SU-DHL-6 (cell line): Measurements from ENCODE around the gene BLM.

Experiments used
- H2AFZ ChIP-seq: fragments of 200-600 bp; sonication (generic); 2 replicates; pipeline ENCODE4 v1.6.1; 2014; ENCODE audit warnings: low read depth, mild to moderate bottlenecking, moderate library complexity, mixed read lengths, antibody characterized with exemption, low read length; ENCODE audit not compliant: severe bottlenecking
- H3F3A ChIP-seq: fragments of 200-600 bp; shearing (Covaris generic); 2 replicates; pipeline ENCODE4 v1.6.0; 2016; ENCODE audit warnings: antibody characterized with exemption, mild to moderate bottlenecking; ENCODE audit not compliant: insufficient read depth
- H3K27ac ChIP-seq: fragments of 200-600 bp; sonication (generic); 2 replicates; pipeline ENCODE4 v1.5.1; 2016; ENCODE audit warnings: low read depth, mild to moderate bottlenecking, low read length, moderate library complexity, mixed read lengths
- H3K27me3 ChIP-seq: fragments of 200-600 bp; sonication (generic), shearing (Covaris generic); 2 replicates; pipeline ENCODE4 v1.6.0; 2014; ENCODE audit warnings: mild to moderate bottlenecking, low read length
- H3K36me3 ChIP-seq: fragments of 200-600 bp; sonication (generic); 2 replicates; pipeline ENCODE4 v1.6.1; 2014; ENCODE audit warnings: mild to moderate bottlenecking, low read length, mixed read lengths
- H3K4me2 ChIP-seq: fragments of 300-600, 200-600 bp; shearing (Covaris generic), sonication (generic); 2 replicates; pipeline ENCODE4 v1.6.0; 2014; ENCODE audit warnings: low read length, low read depth, mild to moderate bottlenecking; ENCODE audit not compliant: poor library complexity, severe bottlenecking
- H3K4me3 ChIP-seq: fragments of 200-600 bp; sonication (generic); 2 replicates; pipeline ENCODE4 v1.5.1; 2014; ENCODE audit warnings: antibody characterized with exemption, low read length, mild to moderate bottlenecking, mixed read lengths; ENCODE audit not compliant: insufficient read depth, poor library complexity, severe bottlenecking
- H3K79me2 ChIP-seq: fragments of 200-600 bp; sonication (generic); 2 replicates; pipeline ENCODE4 v1.6.1; 2014; ENCODE audit warnings: mild to moderate bottlenecking, low read length, moderate library complexity; ENCODE audit not compliant: insufficient read depth
- H3K9ac ChIP-seq: fragments of 200-600 bp; sonication (generic); 2 replicates; pipeline ENCODE4 v1.7.0; 2014; ENCODE audit warnings: mild to moderate bottlenecking, low read length
- H3K9me2 ChIP-seq: fragments of 200-600 bp; sonication (generic); replicated peaks from 2 replicates; pipeline ENCODE4 v1.6.1; 2014; ENCODE audit warnings: low read length; ENCODE audit not compliant: insufficient read depth
- H3K9me3 ChIP-seq: fragments of 200-600 bp; sonication (generic); 2 replicates; pipeline ENCODE4 v1.6.1; 2014; ENCODE audit warnings: low read length, mixed read lengths; ENCODE audit not compliant: insufficient read depth
- H4K20me1 ChIP-seq: fragments of 200-600 bp; sonication (generic); 2 replicates; pipeline ENCODE4 v1.6.1; 2014; ENCODE audit warnings: low read depth, mild to moderate bottlenecking, antibody characterized with exemption, low read length, moderate library complexity, mixed read lengths
- CTCF ChIP-seq: fragments of 200-600 bp; sonication (generic); IDR thresholded peaks from one replicate; pipeline ENCODE4 v1.5.1; 2017; ENCODE audit warnings: antibody characterized with exemption, mild to moderate bottlenecking, low read length, moderate library complexity; ENCODE audit not compliant: insufficient read depth, poor library complexity, severe bottlenecking
- EZH2phosphoT487 ChIP-seq: fragments of 200-600 bp; sonication (generic), shearing (Covaris generic); conservative IDR thresholded peaks from 2 replicates; pipeline ENCODE4 v1.6.1; 2018; ENCODE audit warnings: mild to moderate bottlenecking, antibody characterized with exemption, low read length, moderate library complexity, mixed read lengths

Gene BLM

GRCh38 chr15:90765531-90765930 is 48.4 kb downstream of the BLM start:
- Histone ChIP-seq H3K36me3 (peaks cover 24% of the 10 kb centered on the region), H3K79me2 (no peaks in the 10 kb centered on the region), H4K20me1 (no peaks in the 10 kb centered on the region), H3K4me2 (no peak overlapping the region), H3K27me3 (no peaks in the 10 kb centered on the region), H3K27ac (no peak overlapping the region), H3K9ac (no peak overlapping the region), H3F3A (no peaks in the 10 kb centered on the region), H3K4me3 (no peak overlapping the region), H3K9me2 (no peaks in the 10 kb centered on the region), H3K9me3 (no peaks in the 10 kb centered on the region), H2AFZ (no peak overlapping the region)
- TF ChIP-seq CTCF (no peak), EZH2phosphoT487 (no peak)

GRCh38 chr15:90765966-90766365 is 48.8 kb downstream of the BLM start:
- Histone ChIP-seq H3K4me2 (no peak overlapping the region), H3K9me2 (no peaks in the 10 kb centered on the region), H3K4me3 (no peak overlapping the region), H2AFZ (no peak overlapping the region), H3K27me3 (no peaks in the 10 kb centered on the region), H3K9ac (no peak overlapping the region), H3K79me2 (no peaks in the 10 kb centered on the region), H3K36me3 (peaks cover 20% of the 10 kb centered on the region), H3K27ac (no peak overlapping the region), H3K9me3 (no peaks in the 10 kb centered on the region), H4K20me1 (no peaks in the 10 kb centered on the region), H3F3A (no peaks in the 10 kb centered on the region)
- no peak for TF ChIP-seq EZH2phosphoT487
- no peak for TF ChIP-seq CTCF

- Histone ChIP-seq H3K4me3 (no peak overlapping the region), H4K20me1 (no peaks in the 10 kb centered on the region), H3K27ac (no peak overlapping the region), H3K4me2 (no peak overlapping the region), H2AFZ (no peak overlapping the region), H3K27me3 (no peaks in the 10 kb centered on the region), H3K9me3 (no peaks in the 10 kb centered on the region), H3F3A (0 out of 2 replicates have a peak, but pooled peaks cover 2% of the 10 kb centered on the region), H3K36me3 (peaks cover 19% of the 10 kb centered on the region), H3K9me2 (no peaks in the 10 kb centered on the region), H3K79me2 (no peaks in the 10 kb centered on the region), H3K9ac (no peak overlapping the region)
- no peak for TF ChIP-seq EZH2phosphoT487
- no peak for TF ChIP-seq CTCF
These were observed 52.2 kb downstream of the BLM start for GRCh38 chr15:90769375-90769774.
